Ureter (tissue), 1 donor: ENCODE results near the gene KIFAP3. TPM values are rescaled to one million over a fixed set of nuclear protein-coding genes. Genes with fewer than 3 reads are reported as not detected.
"Not testable (repeated sequence)": the region's sequence is repeated elsewhere in the genome, so short reads cannot be mapped to it uniquely, and the experiment has no call there.

Source experiments
- DNase-seq: peaks from one replicate; pipeline ENCODE4 v3.0.0-alpha.2; 2020; ENCODE audit warnings: low spot score
- total RNA-seq: library from RNA; stranded (reverse); gene quantifications from one replicate; pipeline ENCODE4 v1.2.4, GENCODE V29; 2023
- donor health status: DM: yes; HTN: yes; CAD: no.

KIFAP3 gene
- total RNA-seq, 1 donor from 2014 or later: 25.9 TPM

- no peak for DNase-seq
Observed at GRCh38 chr1:169889871-169890270, 184.6 kb downstream of the KIFAP3 start.

DNA sequence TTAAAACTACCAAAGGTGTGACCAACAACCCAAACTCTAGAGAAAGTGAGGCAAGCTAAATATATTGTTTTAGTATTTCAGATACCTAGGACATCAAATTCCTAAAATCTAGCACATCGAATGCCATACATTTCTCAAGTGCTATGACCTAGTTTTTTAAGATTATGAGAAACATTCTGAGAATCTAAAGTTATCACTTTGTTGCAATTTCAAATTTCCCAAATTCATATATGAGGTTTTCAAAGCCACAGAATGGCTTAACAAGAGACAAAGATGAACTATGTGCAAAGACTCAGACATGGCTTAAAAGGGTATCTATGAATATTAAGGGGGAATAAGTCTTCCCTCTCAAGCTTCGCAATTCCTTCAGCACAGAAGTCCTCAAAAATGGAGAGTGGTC is 187.6 kb downstream of the KIFAP3 start:
- no peak for DNase-seq

DNA sequence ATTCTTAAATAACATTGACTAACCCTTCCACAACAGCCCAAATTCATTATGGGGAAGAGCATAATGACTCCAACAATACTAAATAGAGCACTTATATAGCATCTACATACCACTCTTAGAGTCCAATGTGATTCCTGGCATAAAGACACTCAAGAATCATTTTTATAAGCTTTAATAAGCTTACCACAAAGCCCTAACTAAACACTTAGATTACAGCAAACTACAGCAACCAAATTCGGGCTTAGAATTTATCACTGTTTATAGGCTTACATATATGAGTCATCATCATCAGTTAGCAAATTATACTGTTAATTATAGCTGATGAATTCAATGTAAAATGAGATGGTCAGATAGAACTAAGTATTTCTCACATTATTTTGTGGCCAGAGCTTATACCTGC is 188.1 kb downstream of the KIFAP3 start:
- no peak for DNase-seq

DNA sequence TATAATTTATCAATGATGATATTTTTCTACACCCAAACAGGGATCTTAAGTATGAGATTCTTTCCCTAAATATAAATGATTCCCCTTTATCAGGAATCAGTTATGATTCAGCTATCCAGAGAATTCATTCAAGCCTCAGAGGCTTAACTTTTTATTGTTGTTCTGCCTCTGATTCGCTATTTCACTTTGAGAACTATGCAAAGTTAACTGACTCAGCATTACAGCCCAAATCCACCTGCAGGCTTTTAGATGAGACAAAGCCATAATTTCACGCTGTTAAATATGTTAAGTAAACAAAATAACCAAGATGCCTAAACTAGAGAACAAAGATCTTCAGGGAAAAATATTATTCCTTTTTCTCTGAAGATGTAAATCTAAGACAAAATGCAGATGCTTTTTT is 189.3 kb downstream of the KIFAP3 start:
- no peak for DNase-seq

DNA sequence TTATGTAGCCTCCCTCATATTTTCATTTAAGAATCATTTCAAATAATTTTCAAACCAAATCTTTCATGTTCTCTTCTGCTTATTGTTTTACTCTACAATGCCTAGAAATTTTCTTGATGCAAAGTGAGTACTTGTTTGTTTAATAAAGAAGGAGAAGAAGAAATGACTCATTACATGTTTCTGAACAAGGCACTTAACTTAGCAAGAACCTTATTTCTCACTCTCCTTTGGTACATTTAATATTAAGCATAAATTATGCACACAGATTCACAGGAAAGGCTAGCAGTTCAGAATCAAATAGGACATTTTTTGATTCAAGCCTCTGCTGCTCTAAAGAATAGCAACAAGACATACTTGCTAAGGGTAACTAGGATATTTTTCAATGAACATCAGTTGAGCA is 189.9 kb downstream of the KIFAP3 start:
- DNase-seq: no peak

- no peak for DNase-seq
Observed at GRCh38 chr1:169882039-169882511, 192.4 kb downstream of the KIFAP3 start.

DNA sequence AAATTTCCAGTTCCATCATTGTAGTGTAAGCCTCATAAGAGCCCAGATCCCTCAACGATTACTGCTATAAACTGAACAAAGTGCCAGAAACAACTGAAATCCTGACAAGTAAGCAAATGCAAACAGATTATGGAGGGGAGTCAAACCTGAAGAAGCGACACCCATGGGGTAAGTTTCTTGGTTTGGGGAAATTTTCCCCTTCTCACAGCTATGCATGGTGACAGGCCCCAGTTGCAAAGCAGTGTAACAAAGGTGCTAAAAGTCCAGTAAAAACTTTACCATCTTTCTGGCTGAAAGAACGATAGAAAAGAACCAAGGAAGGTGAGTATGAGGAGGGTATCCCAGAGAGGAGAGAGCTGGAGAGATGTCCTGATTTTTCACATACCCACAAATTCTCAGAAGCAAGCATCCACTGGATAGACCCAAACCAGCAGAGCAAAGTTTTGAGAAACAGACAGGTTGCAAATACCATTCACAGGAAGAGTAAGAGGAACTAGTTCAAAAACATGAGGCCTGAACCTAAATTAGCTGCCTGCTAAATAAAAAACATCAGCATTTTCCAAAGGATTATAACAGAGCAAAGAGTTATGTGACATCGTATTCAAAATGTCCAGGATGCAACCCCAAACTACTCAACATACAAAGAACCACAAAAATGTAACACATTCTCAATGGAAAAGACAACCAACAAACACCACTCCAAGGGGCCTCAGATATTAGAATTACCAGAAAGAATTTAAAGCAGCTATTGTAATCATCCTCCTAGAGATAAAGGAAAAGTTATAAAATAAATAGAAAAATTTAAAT is 195.3 kb downstream of the KIFAP3 start:
- DNase-seq: no peak

GRCh38 chr1:169878498-169878897 is 196.0 kb downstream of the KIFAP3 start:
- DNase-seq: no peak

DNA sequence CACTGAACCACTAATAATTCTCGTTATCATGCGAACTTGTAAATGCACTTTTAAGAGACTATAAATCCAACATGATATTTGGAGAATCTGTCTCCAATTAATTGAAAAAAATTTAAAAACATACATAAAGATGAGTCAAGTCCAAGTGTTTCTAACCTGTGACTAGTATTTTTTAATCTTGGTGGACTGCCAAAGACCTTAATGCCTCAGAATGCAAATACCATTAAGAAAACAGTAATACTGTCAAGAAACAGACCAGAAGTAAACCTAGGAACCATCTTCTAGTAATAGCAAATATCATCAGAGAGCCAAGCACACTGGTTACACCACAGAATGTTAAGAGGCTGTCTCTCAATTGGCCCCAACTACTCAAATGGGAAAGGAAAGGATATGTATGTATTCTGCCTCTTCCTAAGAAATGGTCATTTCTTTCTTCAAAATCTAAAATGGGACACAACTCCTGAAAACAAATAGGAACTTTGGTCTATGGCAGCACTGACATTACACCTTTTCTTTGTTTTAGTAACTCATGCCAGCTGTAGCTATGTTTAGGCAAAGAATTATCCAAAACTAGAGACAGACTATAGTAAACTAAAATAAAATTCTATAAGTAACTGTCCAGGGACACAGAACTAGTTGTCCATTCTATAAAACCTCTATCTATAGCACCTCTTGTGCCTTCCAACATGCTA is 196.5 kb downstream of the KIFAP3 start:
- no peak for DNase-seq

- DNase-seq: no peak
Observed at GRCh38 chr1:169874229-169874628, 200.3 kb downstream of the KIFAP3 start.

- DNase-seq: no peak
Observed at GRCh38 chr1:169873582-169874199, 200.8 kb downstream of the KIFAP3 start.

DNA sequence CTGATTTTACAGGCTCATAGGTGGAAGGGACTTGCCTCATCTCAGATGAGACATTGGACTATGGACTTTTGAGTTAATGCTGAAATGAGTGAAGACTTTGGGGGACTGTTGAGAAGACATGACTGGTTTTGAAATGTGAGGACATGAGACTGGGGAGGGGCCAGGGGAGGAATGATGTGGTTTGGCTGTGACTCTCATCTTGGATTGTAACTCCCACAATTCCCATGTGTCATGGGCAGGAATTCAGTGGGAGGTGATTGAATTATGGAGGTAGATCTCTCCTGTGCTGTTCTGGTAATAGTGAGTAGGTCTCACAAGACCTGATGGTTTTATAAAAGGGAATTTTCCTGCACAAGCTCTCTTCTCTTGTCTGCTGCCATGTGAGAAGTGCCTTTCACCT is 201.6 kb downstream of the KIFAP3 start:
- DNase-seq: no peak

GRCh38 chr1:169871988-169872387 is 202.5 kb downstream of the KIFAP3 start:
- DNase-seq: not testable (repeated sequence)

Other genes with a start within 250 kb of the KIFAP3 start
- 21.2 TPM for gene SCYL3, start 180.8 kb downstream of the KIFAP3 start, total RNA-seq
- not detected for gene NTMT2, start 71.3 kb upstream of the KIFAP3 start, total RNA-seq